ENCODE data around the gene ITGA3. TPM values are rescaled to one million over a fixed set of nuclear protein-coding genes. Genes with fewer than 3 reads are reported as not detected.

ITGA3 gene
- polyA plus RNA-seq, 1 of the 3 experiments (the other 2 are of a cell fraction), result 766 TPM

- H2AFZ ChIP-seq (ENCODE audit: low read depth), result peak overlapping the region; percentile 52; the same call in 1 of the 2 replicates
- H3K4me1 ChIP-seq (ENCODE audit: control insufficient read depth in 1 of 2, insufficient read depth in 2 of 2, low read depth in 1 of 2, low read length in 1 of 2), result peaks cover 17 to 23% of the 10 kb centered on the region in 2 experiments; a peak in 3 of 4 replicates
- peak overlapping the region; percentile 61 to 70 for H3K4me3 ChIP-seq (ENCODE audit: low read depth in 2 of 2, low read length in 1 of 2)
- peaks cover 22% of the 10 kb centered on the region for H3F3A ChIP-seq (replicated peaks; ENCODE audit: insufficient read depth)
- 1% methylated on average over 27 of the region's 31 CpGs for WGBS (ENCODE audit: low lambda C conversion rate)
- H3K9me2 ChIP-seq, result no peaks in the 10 kb centered on the region
- peaks cover 0 to under 1% of the 10 kb centered on the region in 2 experiments for H3K36me3 ChIP-seq (replicated peaks in 1 of 2; ENCODE audit: control insufficient read depth in 1 of 2, insufficient read depth in 2 of 2, low read length in 1 of 2)
- CTCF ChIA-PET, result interaction anchor here (0.9 to 11.3 kb wide), 8 partner anchors 11 to 75 kb away, joined by 3 to 116 read pairs (median 14); partner anchors contain the start of genes PDK2 and PPP1R9B
- no peaks in the 10 kb centered on the region for H3K9me3 ChIP-seq
- H4K20me1 ChIP-seq (ENCODE audit: insufficient read depth), result 0 out of 2 replicates have a peak, but pooled peaks cover 3% of the 10 kb centered on the region
- H3K9ac ChIP-seq, result peak overlapping the region; percentile 59
- POLR2A ChIA-PET, result interaction anchor here (0.7 to 2.5 kb wide), 4 partner anchors 10 to 35 kb away, joined by 3 to 13 read pairs (median 7); partner anchors contain the start of gene PDK2
- peak; percentile 85 for DNase-seq
- H3K27me3 ChIP-seq (ENCODE audit: insufficient read depth), result no peaks in the 10 kb centered on the region
- TF ChIP-seq FOSL2 (IDR thresholded peaks at IDR 0.05; ENCODE audit: borderline replicate concordance, low read depth) (no peak), FOXJ3 (CRISPR knock-in tag; IDR thresholded peaks at IDR 0.05) (no peak), SIN3A (IDR thresholded peaks at IDR 0.05; ENCODE audit: borderline replicate concordance, low read depth, low read length) (no peak), RFX5 (IDR thresholded peaks at IDR 0.05; ENCODE audit: low read length) (no peak), RXRA (IDR thresholded peaks at IDR 0.05; ENCODE audit: borderline replicate concordance, low read depth) (no peak), ELF1 (IDR thresholded peaks at IDR 0.05) (no peak), TEAD4 (IDR thresholded peaks at IDR 0.05; ENCODE audit: borderline replicate concordance, insufficient read depth) (no peak), RCOR1 (IDR thresholded peaks at IDR 0.05; ENCODE audit: low read length) (no peak), NFIC (IDR thresholded peaks at IDR 0.05; ENCODE audit: borderline replicate concordance) (no peak), MAX (IDR thresholded peaks at IDR 0.05; ENCODE audit: low read depth) (no peak), MXI1 (IDR thresholded peaks at IDR 0.05; ENCODE audit: low read depth, low read length) (no peak), GATA2 (CRISPR knock-in tag; IDR thresholded peaks at IDR 0.05) (no peak), PBX3 (IDR thresholded peaks at IDR 0.05) (no peak), REST (IDR thresholded peaks at IDR 0.05; ENCODE audit: low read depth, low read length) (no peak), EZH2phosphoT487 (IDR thresholded peaks at IDR 0.05; ENCODE audit: borderline replicate concordance, low read depth) (no peak), USF1 (IDR thresholded peaks at IDR 0.05; ENCODE audit: borderline replicate concordance, low read depth) (no peak), IRF3 (IDR thresholded peaks at IDR 0.05; ENCODE audit: low read depth, low read length) (no peak), TCF12 (IDR thresholded peaks at IDR 0.05) (no peak), EP300 (IDR thresholded peaks at IDR 0.05; ENCODE audit: borderline replicate concordance in 1 of 2, low read depth in 1 of 2, low read length in 1 of 2) (no peak), FOXM1 (IDR thresholded peaks at IDR 0.05; ENCODE audit: low read depth) (no peak)
- peak overlapping the region; percentile 99 for H3K4me2 ChIP-seq
- H3K79me2 ChIP-seq (ENCODE audit: insufficient read depth), result no peaks in the 10 kb centered on the region
- H3K27ac ChIP-seq (ENCODE audit: low read depth in 2 of 2, low read length in 1 of 2), result peak overlapping the region in 1 of 2 experiments; percentile 39; a peak in 1 of 4 replicates
Measured at GRCh38 chr17:50129353-50129727, 73.4 kb downstream of the ITGA3 start.
